Measurements from ENCODE around the gene NADK2.

- TF ChIP-seq POLR2A (IDR thresholded peaks at IDR 0.05) (no peak), POLR2AphosphoS5 (IDR thresholded peaks at IDR 0.05) (no peak)
Observed at GRCh38 chr5:36236801-36237200, 4.9 kb downstream of the NADK2 start.

All from sigmoid colon (tissue), 4 donors.